GM12872 (cell line): ENCODE results near the gene FKBP4.

ENCODE experiments used
- CTCF ChIP-seq: IDR thresholded peaks from 3 replicates; pipeline ENCODE4 v1.5.1; 2011; ENCODE audit warnings: low read depth, mild to moderate bottlenecking, low read length, moderate library complexity; ENCODE audit not compliant: insufficient read depth

Gene FKBP4

GRCh38 chr12:2833327-2833726 is 38.6 kb downstream of the FKBP4 start:
- TF ChIP-seq CTCF, result no peak

- TF ChIP-seq CTCF, result no peak
These were observed 39.0 kb downstream of the FKBP4 start for GRCh38 chr12:2833810-2834209.

GRCh38 chr12:2834581-2835491 is 40.1 kb downstream of the FKBP4 start, which contains the start of gene NRIP2:
Gene NRIP2 (minus strand): TSS chr12:2835035. CDS start chr12:2834983, 52 bp downstream.
- no peak for TF ChIP-seq CTCF

- TF ChIP-seq CTCF, result no peak
These were observed 41.1 kb downstream of the FKBP4 start for GRCh38 chr12:2835691-2836403.

GRCh38 chr12:2836574-2836973 is 41.8 kb downstream of the FKBP4 start:
- no peak for TF ChIP-seq CTCF

- TF ChIP-seq CTCF, result no peak
These were observed 46.4 kb downstream of the FKBP4 start for GRCh38 chr12:2841056-2841650.

GRCh38 chr12:2842948-2843347 is 48.2 kb downstream of the FKBP4 start:
- no peak for TF ChIP-seq CTCF
